Memory B cell (primary cell): ENCODE data around the gene MMP13.
"Not testable (repeated sequence)": the region's sequence is repeated elsewhere in the genome, so short reads cannot be mapped to it uniquely, and the experiment has no call there.

Experiments used
- ATAC-seq: fragments of 150-1000 bp; cut with Tn5 transposase; 2 replicates; pipeline ENCODE4 v1.10.0; 2021; ENCODE audit warnings: low read depth, mild to moderate bottlenecking, moderate library complexity
- DNase-seq, 2 donors: peaks; one replicate each; pipeline ENCODE4 v3.0.0; 2022; ENCODE audit warnings: low spot score in 2 of 2
- H3K27ac Mint-ChIP-seq: one replicate; pipeline ENCODE4 v1.8.0; 2022; ENCODE audit warnings: mild to moderate bottlenecking, moderate library complexity, mixed read lengths
- H3K27me3 Mint-ChIP-seq: one replicate; pipeline ENCODE4 v1.8.0; 2022; ENCODE audit warnings: mixed read lengths
- H3K36me3 Mint-ChIP-seq: one replicate; pipeline ENCODE4 v1.8.0; 2022; ENCODE audit warnings: mild to moderate bottlenecking, mixed read lengths
- H3K4me1 Mint-ChIP-seq: one replicate; pipeline ENCODE4 v1.8.0; 2022; ENCODE audit warnings: mixed read lengths
- H3K4me3 Mint-ChIP-seq: one replicate; pipeline ENCODE4 v1.8.0; 2022; ENCODE audit warnings: mild to moderate bottlenecking, moderate library complexity, mixed read lengths
- H3K9me3 Mint-ChIP-seq: one replicate; pipeline ENCODE4 v1.8.0; 2022; ENCODE audit warnings: mixed read lengths

MMP13 gene

DNA sequence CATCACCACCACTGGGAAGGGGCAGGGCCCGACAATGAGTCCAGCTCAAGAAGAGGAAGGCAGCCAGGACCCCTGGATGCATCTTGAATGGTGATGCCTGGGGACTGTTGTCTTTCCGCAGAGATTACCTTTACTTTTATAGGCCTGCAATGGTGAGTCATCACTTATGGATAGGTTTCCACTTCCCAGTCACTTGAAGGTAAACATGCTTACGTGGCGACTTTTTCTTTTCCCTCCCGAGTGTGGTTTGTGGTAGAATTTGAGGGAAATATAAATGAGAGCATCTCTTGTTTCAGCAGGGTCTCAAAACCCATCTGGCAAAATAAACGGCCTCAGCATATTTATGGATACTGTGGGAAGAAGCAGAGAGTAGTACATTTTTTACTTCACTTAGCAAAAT is at the start of gene MMP13:
Gene MMP13, minus strand, starts transcription at position 109 of the 400 bp plus-strand sequence. Its CDS starts 27 bp downstream, at position 82.
- Mint-ChIP-seq H3K36me3 (no peaks in the 10 kb centered on the region), H3K4me1 (no peaks in the 10 kb centered on the region), H3K27me3 (peaks cover 2% of the 10 kb centered on the region), H3K27ac (no peak within 1 kb of the TSS), H3K9me3 (no peaks in the 10 kb centered on the region), H3K4me3 (no peak within 1 kb of the TSS)
- ATAC-seq (no peak), DNase-seq (no peak)

DNA sequence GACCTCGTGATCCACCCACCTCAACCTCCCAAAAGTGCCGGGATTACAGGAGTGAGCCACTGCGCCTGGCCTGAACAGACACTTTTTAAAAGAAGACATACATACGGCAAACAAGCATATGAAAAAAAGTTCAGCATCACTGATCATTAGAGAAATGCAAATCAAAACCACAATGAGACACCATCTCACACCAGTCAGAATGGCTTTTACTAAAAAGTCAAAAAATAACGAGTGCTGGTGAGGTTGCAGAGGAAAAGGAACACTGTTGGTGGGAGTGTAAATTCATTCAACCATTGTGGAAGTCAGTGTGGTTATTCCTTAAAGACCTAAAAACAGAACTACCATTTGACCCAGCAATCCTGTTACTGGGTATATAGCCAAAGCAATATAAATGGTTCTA is 48.7 kb upstream of the MMP13 start:
- H3K27ac Mint-ChIP-seq, H3K4me3 Mint-ChIP-seq, H3K36me3 Mint-ChIP-seq, H3K4me1 Mint-ChIP-seq, DNase-seq, ATAC-seq, H3K27me3 Mint-ChIP-seq, H3K9me3 Mint-ChIP-seq: not testable (repeated sequence)

DNA sequence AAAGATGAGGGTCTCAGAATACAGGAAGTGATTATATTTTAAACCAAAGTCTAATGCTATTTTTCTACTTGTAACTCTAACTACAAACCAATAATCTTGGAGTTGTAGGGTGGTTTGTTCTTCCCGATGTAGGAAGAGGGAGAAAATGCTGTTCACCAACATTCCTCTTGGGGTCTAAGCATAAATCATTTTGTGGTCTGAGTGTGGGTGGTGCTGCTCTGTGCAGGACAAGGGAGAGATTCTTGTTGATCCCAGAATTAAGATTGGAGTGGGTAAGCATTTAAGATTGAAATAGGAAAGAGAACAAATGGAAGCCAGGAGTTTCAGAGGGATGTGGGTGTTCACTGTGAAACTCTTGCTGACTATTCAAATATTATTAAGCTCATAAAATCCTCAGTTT is 38.6 kb upstream of the MMP13 start:
- no peaks in the 10 kb centered on the region for H3K36me3 Mint-ChIP-seq
- H3K9me3 Mint-ChIP-seq, result no peaks in the 10 kb centered on the region
- ATAC-seq (no peak), DNase-seq (no peak)
- H3K27ac Mint-ChIP-seq, result no peak overlapping the region
- peaks cover 6% of the 10 kb centered on the region for H3K27me3 Mint-ChIP-seq
- no peaks in the 10 kb centered on the region for H3K4me1 Mint-ChIP-seq
- H3K4me3 Mint-ChIP-seq, result no peak overlapping the region

DNA sequence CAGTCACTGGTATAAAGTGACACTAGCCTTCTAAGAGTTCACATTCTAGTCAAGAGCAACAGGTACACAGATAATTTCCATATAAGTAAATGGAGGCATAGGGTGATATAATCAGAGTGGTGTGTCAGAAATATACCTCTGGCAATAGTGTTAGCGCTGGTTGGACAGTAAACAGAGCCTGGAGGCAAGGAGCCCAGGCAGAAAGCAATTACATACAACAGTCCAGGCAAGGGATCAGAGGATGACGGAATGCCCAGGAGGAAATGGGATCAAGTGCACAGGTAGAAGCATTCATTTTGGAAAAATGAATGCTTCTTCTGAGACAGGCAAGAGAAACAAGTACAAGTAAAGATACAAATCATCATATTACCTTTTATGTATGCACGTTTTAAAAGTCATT is 36.2 kb upstream of the MMP13 start:
- no peaks in the 10 kb centered on the region for H3K9me3 Mint-ChIP-seq
- no peak overlapping the region for H3K27ac Mint-ChIP-seq
- no peak overlapping the region for H3K4me3 Mint-ChIP-seq
- H3K36me3 Mint-ChIP-seq, result no peaks in the 10 kb centered on the region
- peaks cover 6% of the 10 kb centered on the region for H3K27me3 Mint-ChIP-seq
- DNase-seq, result no peak
- ATAC-seq, result no peak
- H3K4me1 Mint-ChIP-seq, result no peaks in the 10 kb centered on the region

DNA sequence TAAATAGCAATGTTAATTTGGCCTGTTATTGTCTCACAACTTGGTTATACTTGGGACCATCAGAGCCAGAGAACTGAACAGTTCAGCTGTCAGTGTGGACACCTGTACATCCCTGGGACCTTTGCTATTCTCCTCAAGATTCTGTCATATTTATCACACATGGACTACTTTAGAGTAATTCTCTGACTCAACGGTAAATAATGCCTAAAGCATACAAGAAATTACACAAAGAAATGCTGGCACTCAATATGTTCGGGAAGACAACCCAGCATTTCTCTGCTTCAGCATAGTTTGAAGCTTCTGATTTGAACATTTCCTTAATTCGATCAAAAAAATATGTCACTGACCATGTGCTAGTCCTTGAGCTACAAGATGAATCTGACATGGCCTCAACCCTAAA is 34.6 kb upstream of the MMP13 start:
- no peak overlapping the region for H3K27ac Mint-ChIP-seq
- no peaks in the 10 kb centered on the region for H3K36me3 Mint-ChIP-seq
- no peak for ATAC-seq

DNA sequence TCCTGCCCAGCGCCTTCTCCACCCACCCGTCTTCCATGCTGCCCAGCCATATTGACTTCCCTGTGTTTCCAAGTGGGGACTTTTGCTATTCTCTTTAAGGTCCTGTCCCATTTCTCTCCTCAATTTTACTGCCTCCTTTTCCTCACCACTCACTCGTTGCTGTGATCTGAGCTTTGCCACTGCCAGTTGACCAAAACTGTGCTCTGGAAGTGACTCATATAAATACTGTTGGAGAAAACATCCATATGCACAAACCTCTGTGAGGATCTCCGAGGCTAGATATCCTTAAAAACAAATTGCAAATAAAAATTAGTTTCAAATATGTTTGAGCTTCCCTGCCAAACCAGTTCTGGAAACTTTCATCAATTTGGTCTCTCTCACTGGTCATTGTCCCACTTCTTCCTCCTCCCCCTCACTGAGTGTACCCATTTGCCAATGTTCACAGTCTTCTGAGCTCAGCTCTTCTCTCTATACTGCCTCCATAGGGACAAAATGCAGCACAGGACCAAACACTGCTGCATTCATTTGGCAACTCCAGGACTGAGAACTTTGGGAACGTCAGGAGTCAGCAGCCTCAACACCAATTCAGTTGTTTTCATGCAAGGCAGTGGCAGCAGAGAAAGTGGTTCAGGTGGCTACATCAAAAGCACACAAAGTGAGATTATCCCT is 34.0 kb upstream of the MMP13 start:
- no peak overlapping the region for H3K4me3 Mint-ChIP-seq
- H3K36me3 Mint-ChIP-seq, result no peaks in the 10 kb centered on the region

More for the DNA sequence above, 34.6 kb upstream of the MMP13 start:
- Mint-ChIP-seq H3K9me3 (no peaks in the 10 kb centered on the region), H3K4me1 (no peaks in the 10 kb centered on the region), H3K4me3 (no peak overlapping the region), H3K27me3 (peaks cover 8% of the 10 kb centered on the region)
- DNase-seq, result no peak

DNA sequence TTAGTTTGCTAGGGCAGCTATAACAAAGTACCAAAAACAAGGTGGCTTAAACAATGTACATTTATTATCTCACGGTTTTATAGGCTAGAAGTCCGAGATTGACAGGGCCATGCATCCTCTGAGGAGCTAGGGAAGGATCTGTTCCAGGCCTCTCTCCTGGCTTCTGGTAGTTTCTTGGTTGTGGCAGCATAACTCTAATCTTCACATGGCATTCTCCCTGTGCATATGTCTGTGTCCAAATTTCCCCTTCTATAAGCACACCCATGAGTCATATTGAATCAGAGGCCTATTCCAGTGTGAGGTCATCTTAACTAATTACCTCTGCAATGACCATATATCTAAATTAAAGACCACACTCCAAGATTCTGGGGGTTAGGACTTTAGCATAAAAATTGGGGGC is 31.3 kb upstream of the MMP13 start:
- DNase-seq, result no peak

More for the DNA sequence above, 34.0 kb upstream of the MMP13 start:
- no peak overlapping the region for H3K27ac Mint-ChIP-seq
- ATAC-seq, result no peak
- no peaks in the 10 kb centered on the region for H3K9me3 Mint-ChIP-seq
- H3K27me3 Mint-ChIP-seq, result peaks cover 8% of the 10 kb centered on the region
- H3K4me1 Mint-ChIP-seq, result no peaks in the 10 kb centered on the region
- DNase-seq, result no peak

DNA sequence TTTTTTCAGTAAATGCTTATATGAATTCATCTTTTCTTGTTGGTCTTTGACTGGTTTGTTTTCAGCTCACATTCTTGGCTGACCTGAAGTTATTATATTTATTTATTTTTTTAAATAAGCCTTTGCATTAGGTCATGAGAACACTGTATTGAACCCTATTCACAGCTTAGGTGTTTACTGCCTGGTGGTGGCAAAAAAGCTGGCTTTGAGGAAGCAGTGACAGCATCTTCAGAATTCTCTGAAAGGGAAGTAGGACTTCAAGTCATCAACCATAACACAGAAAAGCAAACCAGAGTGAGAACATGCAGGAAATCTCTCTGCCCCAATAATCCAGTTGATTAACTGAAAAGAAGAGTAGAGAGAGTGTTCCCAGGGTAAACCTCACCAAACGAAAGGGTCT is 30.3 kb upstream of the MMP13 start:
- DNase-seq (no peak), ATAC-seq (no peak)
- Mint-ChIP-seq H3K4me1 (no peaks in the 10 kb centered on the region), H3K4me3 (no peak overlapping the region), H3K27ac (no peak overlapping the region), H3K27me3 (peaks cover 5% of the 10 kb centered on the region), H3K9me3 (no peaks in the 10 kb centered on the region), H3K36me3 (no peaks in the 10 kb centered on the region)

More for the DNA sequence above, 31.3 kb upstream of the MMP13 start:
- Mint-ChIP-seq H3K4me1 (no peaks in the 10 kb centered on the region), H3K27ac (no peak overlapping the region), H3K36me3 (no peaks in the 10 kb centered on the region), H3K27me3 (peaks cover 8% of the 10 kb centered on the region), H3K4me3 (no peak overlapping the region), H3K9me3 (no peaks in the 10 kb centered on the region)
- ATAC-seq, result no peak

DNA sequence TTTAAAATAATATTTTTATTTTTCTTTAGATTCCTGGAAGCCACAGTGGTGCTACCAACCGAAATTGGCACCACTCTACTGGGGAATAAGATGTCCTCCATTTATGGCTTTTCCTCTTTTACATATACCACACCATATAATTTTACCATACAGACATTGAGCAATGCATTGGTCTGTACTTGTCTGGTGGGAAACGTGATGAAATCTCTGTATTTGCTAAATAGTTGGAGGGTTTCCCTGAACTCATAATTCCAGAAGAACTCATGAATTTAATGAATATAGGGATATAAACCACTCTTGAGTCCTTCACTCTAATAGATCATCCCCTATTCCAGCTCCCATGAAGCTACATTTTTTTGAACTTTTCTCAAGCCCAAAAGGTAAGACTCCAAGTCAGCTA is 28.0 kb upstream of the MMP13 start:
- H3K4me1 Mint-ChIP-seq, result no peaks in the 10 kb centered on the region
- peaks cover 1% of the 10 kb centered on the region for H3K27me3 Mint-ChIP-seq
- no peak overlapping the region for H3K4me3 Mint-ChIP-seq
- H3K27ac Mint-ChIP-seq, result no peak overlapping the region
- H3K9me3 Mint-ChIP-seq, result no peaks in the 10 kb centered on the region
- no peak for DNase-seq
- H3K36me3 Mint-ChIP-seq, result no peaks in the 10 kb centered on the region
- ATAC-seq, result no peak

DNA sequence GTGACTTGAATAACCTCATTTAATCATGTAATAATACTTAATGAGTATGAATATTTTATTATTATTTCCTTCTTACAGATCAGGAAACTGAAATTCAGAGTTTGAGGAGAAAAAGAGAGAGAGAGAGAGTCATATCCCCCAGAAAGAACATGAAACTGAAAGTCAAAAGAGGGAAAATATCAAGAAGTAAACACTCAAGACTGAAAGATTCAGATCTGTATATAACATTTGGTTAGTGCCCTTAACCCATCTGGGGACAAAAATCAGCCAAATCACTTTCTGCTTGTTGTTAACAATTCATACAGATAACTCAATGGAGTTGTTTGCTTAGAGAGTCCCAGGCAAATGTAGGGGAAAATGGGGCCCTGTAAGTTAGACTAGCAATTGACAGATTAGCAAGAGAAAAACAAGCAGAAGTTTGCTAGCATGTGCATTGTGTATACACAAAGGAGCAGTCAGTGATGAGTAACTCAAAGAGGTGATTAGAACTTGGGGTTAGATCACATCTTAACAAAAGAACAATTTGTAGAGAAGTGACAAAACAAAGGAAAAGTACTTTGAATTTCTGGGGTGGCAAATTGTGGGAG is 25.9 kb upstream of the MMP13 start:
- DNase-seq (no peak), ATAC-seq (no peak)
- Mint-ChIP-seq H3K4me1 (no peaks in the 10 kb centered on the region), H3K27ac (no peak overlapping the region), H3K4me3 (no peak overlapping the region), H3K9me3 (no peaks in the 10 kb centered on the region), H3K36me3 (no peaks in the 10 kb centered on the region), H3K27me3 (peaks cover 3% of the 10 kb centered on the region)

DNA sequence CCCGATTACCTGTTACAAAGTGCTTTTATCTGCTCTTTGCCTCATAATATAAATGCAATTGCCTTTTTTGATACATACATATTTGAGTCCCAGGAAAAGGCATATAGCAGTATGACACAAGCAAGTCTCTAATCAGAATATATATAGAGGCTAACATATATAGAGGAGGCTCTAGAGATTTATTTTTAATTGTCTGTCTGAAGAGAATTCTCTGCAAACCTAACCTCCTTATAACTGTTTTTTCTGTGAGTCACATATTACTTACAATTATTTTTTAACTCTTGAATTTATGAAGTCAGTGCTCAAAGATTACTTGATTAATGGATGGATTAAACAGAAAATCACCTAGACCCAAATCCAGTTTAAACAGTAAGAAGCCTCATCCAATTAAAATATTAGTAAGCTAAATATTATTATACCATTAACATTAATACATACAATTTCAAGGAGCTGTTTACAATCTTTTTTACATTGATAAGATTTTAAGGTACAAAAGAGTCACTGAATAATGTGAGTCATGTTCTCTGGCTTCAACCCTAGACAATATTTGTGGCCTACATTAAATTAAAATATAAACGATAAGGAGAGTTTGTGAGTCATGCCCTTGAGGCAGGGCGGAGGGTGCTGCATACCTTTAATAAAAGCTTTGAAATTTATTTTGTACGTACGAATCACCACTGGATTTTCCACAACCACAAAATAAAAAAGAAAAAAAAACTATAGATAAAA is 19.2 kb upstream of the MMP13 start:
- ATAC-seq, result no peak
- Mint-ChIP-seq H3K4me1 (peaks cover 4% of the 10 kb centered on the region), H3K27me3 (peaks cover 6% of the 10 kb centered on the region), H3K27ac (no peak overlapping the region), H3K36me3 (no peaks in the 10 kb centered on the region), H3K4me3 (no peak overlapping the region), H3K9me3 (no peaks in the 10 kb centered on the region)
- DNase-seq, result no peak

DNA sequence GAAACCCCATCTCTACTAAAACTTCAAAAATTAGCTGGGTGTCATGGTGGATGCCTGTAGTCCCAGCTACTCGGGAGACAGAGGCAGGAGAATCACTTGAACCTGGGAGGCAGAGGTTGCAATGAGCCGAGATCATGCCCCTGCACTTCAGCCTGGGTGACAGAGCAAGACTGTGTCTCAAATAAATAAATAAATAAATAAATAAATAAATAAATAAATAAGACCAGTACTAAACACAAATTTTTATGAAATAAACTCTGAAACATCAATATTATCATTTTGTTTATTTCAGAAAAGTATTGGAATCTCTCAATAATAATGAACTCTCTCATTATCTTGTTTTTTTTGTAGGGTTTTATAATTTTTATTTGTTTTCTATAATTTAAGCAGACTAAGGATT is 18.2 kb upstream of the MMP13 start:
- H3K27me3 Mint-ChIP-seq, ATAC-seq, H3K9me3 Mint-ChIP-seq, DNase-seq, H3K36me3 Mint-ChIP-seq, H3K4me1 Mint-ChIP-seq, H3K4me3 Mint-ChIP-seq, H3K27ac Mint-ChIP-seq: not testable (repeated sequence)

DNA sequence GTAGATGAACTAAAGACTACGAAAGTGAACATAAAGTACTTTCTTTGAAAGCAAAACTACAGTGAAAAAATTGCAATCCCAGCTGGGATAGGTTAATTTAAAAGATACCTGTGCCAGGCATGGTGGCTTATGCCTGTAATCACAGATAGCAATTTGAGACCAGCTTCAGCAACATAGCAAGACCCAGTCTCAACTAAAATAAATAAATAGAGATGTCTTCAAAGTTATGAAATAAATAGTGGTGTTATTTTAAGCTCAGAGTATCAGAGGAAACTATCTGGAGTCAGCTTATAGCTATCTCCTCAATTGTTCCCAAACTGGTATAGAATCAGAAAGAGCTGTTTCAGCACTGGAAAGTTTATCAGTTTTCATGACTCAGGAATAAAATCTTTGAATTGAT is 17.3 kb upstream of the MMP13 start:
- Mint-ChIP-seq H3K27me3 (peaks cover 6% of the 10 kb centered on the region), H3K4me3 (no peak overlapping the region), H3K27ac (no peak overlapping the region), H3K4me1 (peaks cover 4% of the 10 kb centered on the region), H3K9me3 (no peaks in the 10 kb centered on the region), H3K36me3 (no peaks in the 10 kb centered on the region)
- ATAC-seq, result no peak
- no peak for DNase-seq

DNA sequence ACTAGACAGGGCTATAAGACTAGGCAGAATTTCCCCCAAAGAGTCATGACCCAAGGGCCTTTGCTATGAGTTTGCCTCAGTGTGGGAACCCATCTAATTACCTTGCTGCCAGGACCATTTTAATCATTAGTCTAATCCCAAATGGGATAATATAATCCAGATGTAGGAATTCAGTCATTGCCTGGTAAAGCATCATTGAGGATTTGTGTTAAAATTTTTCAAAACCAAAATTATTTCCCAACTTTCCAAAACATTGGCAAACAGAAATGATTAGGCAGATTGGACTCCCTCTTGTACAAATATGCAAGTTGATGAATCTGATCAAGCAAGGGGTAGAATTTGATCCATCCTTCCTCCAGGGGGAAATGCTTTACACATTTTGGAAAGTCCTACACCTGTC is 16.2 kb upstream of the MMP13 start:
- Mint-ChIP-seq H3K27me3 (peaks cover 4% of the 10 kb centered on the region), H3K4me1 (peaks cover 4% of the 10 kb centered on the region), H3K4me3 (no peak overlapping the region), H3K9me3 (no peaks in the 10 kb centered on the region), H3K27ac (no peak overlapping the region), H3K36me3 (no peaks in the 10 kb centered on the region)
- no peak for ATAC-seq
- no peak for DNase-seq
